NCI-H187 (cell line): ENCODE data around the gene ZBTB25.

Experiments used
- DNase-seq, 2 experiments: peaks; one replicate each; lab custom pipeline; 2025; lab: John Stamatoyannopoulos, UW

Gene ZBTB25

DNA sequence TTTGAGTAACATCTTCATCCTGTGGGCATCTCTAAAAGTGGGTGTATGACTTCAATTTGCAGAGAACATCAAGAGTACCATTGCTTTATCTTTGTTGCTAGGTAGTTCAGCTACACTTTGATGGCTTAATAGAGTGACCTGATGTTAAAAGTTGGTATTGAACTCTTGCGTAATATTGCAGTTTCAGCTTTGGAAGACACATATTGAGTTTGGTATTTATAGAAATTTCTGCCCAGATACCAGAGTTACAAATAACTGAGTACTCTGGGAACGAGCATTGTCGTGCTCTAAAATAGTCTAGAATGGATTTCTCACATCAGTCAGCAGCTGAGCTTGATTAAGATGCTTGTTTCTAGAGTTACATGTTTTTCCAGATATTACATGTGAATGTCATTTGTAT is 63.1 kb downstream of the ZBTB25 start:
- DNase-seq, result no peak

DNA sequence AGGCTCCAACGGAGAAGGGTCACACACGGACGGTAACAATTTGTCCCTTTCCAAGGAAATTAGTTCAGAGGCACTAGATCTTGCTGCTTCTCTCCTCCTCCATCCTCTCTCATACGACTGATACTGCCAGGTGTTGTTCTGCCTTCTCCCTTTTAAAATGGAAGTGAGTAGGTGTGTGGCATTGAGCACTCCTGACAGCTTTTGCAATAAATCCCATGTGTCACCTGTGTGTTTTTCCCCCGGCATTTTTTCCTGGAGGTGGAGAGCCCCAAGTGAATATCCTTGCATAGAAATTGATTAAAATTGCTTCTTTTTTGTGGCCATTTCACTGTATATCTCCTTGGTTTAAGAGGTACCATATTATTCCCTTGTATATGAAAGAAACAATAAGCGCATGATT is 64.5 kb downstream of the ZBTB25 start:
- no peak for DNase-seq

DNA sequence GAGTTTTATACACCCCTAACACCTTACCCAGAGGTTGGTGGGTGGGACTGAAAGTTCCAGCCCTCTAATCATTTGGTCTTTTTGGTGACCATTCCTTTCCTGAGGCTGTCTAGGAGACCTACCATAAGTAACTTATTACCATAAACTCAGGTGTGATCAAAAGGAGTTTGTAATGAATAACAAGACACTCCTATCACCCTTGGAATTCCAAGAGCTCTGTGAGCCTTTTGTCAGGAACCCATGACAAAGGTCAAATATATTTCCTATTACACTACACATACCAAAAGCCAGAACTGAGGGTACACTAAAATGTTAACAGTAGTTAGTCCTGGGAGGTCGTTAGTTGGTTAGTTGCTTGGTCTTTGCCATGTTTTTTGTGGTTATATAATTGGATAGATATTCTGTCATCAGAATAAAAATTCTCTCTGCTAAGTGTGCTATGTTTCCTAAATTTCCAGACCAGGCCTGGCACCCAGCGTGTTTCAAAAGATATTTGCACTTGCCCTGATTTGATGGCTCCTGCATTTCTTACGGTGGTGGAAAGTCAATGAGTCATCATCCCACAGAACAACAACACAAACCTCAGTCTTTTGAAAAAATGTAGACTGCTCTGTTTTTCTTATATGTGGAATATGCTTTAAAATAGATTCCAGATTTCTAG is 65.3 kb downstream of the ZBTB25 start:
- DNase-seq, result no peak

DNA sequence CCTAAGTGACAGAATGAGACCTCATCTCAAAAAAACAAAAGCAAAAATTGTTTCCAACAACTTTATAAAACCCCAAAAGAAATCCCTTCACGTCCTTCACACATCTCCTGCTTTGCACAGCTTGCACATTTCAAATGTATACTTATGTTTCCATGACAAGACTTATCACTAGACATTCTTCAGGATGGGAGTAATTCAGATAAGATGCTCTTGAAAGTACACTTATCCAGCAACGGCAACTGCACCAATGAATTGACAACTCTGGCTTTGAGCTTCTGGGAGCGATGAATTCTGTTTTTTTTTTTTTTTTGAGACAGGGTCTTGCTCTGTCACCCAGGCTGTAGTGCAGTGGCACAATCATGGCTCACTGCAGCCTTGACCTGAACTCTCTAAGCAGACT is 69.1 kb downstream of the ZBTB25 start:
- no peak for DNase-seq

DNA sequence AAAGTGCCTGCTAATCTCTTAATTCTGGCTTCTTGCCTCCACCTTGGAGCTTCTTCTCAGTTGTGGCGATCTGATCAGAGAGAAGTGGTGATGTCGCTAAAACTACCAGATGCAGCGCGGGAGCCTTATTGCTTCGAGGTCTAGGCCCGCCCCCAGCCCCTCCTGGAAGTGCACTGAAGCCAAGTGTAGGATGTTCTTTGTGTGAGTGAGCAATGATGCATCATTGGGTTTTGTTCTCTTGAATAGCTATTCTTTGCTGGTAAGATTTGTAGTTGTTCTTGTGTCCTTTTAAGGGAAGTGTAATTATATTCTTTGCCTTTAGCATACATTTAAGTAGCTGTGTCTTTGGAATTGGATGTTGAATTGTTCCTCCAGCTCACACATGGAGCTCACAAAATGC is 79.7 kb downstream of the ZBTB25 start:
- no peak for DNase-seq

DNA sequence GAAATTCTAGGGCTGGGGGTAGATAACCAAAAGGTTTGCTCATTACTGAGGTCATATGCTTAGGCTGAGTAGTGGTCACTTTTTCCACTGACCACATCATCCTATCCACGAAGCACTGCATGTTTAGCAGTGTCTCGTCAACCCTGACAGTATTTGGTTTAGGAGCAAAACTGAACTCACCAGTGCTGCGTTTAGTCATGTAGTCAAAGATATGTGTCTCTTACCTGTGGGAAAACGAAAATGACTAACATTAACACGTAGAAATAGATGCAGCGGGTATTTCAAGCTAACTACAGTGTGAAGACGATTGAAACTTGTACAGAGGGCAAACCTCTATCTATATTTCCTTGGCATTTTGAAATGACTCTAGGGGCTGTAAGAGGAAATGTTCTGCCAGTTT is 80.9 kb downstream of the ZBTB25 start:
- DNase-seq, result no peak

DNA sequence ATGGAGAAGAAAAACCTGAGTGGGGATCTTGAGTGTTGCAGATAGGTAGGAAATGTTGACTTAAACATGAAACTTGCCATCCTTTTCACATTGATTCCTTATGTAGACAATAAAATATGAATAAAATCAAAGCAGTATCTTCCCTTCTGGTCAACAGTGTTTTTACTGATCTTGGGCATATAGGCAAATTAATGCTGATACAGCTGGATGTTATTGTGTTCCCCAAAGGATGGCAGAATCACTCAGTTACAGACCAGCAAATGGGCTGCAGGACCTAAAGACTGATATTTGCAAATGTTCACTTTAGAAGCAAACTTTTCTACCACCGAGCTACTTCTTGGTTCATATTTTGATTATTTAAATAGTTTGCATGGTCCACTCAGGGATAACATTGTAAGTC is 81.6 kb downstream of the ZBTB25 start:
- DNase-seq, result no peak

DNA sequence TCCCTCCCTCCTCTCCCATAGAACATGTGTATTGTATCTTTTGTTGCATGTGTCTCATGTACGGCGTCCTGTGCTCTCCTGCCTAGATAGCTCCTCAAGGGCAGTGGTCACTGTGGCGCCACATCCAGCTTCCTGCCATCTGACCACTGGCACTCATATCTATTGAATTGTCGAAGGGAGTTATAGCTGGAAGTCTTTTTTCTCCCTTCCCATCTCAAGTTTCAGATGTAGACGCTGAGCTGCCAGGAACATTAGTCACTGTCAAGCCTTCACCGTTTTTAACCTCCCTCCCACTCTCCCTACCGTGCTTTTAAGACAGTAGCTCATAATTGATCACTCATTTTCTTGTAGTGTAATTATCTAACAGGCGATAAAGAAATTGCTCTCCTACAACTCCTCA is 82.5 kb downstream of the ZBTB25 start:
- DNase-seq, result no peak

DNA sequence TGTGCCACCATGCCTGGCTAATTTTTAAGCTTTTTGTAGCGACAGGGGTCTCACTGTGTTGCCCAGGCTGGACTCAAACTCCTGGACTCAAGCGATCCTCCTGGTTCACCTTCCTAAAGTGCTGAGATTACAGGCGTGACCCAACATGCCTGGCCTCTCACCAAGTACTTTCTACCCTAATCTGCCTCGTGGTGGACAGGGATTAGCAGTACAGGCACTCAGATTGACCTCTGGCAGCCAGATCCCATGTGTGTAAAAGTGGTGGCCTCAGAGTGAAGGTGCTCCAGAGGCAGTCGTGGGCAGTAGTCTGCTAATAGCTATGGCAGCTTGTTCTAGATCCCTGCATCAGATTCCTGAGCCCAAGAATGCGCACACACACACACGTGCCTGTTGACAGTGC is 84.6 kb downstream of the ZBTB25 start:
- no peak for DNase-seq

DNA sequence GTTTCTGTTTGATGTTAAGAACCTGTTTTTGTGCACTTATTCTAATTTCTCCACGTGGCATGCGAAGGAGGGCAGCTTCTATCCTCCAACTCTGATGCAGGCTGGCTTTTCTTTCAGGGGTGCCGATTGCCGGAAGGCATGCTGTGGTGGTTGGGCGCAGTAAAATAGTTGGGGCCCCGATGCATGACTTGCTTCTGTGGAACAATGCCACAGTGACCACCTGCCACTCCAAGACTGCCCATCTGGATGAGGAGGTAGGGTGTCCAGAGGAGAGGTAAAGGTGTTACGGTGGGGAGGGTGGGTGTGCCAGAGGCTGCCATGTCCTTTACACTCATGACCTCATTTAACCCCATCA is 85.9 kb downstream of the ZBTB25 start:
- no peak for DNase-seq

DNA sequence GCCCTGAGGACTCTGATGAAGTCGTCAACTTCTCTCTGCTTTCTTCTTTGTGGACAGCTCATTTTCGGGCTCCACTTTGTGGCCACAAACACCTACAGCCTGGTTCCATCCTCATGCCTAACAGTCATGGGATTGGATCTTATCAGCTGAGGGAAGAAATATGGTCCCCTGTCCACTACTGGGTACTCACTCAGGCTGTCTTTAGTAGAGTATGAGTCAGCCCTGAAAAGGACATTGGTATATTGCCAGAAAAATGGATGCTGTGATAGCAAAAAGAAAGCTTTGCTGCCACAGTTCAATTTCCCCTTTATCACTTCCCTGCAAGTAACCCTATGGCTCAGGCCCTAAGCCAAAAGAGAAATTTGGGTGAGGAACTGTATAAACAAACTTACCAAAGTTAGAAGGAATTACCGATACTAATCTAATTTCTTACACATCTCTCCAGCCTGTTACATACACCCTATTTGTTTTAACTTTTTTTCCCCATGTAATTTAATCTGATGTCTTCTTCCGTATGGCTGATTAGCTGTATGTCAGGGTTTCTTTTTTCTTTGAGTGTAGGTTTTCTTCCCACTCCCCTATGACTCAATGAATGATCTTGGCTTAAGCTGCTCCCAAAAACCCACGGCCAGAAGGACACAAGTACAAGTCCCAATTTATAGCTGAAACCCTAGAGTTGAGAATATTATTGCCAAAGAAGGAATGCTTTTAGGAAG is 86.4 kb downstream of the ZBTB25 start:
- no peak for DNase-seq

DNA sequence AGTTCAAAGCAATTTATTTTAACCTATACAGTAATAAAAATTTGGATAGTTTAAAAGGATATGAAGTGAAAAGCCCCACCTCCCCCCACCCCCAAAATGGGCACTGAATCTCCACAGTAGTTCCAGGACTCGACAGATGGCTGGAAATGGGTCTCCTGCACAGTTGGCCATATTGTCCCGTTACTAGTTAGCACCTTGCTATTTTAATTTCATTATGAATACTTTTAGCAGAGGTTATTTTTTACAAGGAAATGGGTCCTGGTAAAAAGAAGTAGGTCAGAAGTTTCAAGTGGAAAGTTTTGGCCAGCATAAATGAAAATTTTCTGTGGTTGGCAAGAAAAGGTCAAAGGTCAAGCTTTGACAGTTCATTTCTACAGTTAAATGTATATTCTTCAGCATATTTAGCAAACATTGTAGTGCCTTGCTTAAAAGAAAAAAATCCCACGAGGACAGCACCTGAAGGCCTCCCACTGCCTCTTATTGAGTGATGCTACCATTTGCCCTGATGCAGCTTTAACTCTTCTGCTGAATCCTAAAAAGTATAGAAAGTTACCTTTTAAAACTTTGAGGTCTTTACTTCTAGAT is 87.2 kb downstream of the ZBTB25 start:
- no peak for DNase-seq

DNA sequence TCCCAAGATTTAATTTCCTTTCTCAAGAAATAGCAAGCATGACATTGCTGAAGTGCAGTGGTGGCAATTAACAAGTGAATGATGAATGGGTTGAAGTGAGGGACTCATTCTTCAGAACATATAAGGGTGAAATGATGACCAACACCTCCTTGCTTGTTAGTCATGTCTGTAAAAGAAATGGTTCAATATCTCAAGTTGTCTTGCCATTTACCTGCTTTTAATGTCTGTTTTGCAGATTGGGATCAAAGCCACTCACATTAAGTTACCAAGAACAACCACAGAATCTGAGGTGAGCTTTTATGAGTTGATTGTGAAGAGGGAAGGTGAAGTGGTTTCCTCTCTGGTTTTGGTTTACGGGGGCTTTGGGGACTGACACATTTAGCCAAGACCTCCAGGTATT is 91.4 kb downstream of the ZBTB25 start:
- DNase-seq, result no peak

DNA sequence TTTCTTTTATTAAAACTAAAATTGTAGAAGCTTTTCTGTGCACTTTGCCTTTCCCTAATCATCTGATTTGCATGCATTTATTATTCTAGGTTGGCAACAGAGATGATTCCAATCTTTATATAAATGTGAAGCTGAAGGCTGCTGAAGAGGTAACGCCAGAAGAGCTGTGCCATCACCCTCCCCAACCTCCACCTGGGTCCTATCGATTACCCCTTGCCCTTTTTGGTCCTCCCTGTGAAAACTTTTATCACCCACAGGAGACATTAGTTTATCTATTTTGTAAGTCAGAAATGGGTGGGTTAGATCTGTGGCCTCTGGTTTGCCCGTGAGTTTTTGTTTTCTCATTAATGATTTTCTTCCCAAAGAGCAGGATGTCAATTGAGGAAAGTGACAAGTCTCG is 92.6 kb downstream of the ZBTB25 start:
- DNase-seq, result no peak

DNA sequence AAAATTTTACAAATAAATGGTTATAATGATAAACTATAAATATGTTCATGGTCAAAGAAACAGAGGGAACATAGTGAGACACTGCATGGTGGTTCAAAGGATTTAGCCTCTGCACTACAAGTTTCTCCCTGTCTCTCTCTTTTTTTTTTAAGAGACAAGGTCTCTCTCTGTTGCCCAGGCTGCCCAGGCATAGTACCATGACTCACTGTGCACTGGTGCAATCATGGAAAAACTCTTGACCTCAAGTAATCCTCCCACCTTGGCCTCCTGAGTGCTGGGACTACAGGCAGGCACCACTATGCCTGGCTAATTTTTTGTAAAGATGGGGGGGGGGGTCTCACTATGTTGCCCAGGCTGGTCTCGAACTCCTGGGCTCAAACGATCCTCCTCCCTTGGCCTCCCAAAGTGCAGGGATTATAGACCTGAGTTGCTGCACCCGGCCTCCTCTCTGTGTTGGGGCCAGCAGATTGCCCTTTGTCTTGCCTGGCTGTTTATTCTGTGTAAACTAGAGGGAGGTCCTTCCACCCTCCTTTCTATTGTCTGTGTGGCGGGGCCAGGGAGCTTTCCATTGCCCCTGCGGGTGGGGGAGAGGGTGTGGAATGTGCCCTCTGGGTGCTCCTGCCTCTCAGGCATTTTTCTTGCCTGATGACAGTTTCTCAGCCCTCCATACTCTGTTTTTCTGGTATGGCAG is 93.4 kb downstream of the ZBTB25 start:
- no peak for DNase-seq

DNA sequence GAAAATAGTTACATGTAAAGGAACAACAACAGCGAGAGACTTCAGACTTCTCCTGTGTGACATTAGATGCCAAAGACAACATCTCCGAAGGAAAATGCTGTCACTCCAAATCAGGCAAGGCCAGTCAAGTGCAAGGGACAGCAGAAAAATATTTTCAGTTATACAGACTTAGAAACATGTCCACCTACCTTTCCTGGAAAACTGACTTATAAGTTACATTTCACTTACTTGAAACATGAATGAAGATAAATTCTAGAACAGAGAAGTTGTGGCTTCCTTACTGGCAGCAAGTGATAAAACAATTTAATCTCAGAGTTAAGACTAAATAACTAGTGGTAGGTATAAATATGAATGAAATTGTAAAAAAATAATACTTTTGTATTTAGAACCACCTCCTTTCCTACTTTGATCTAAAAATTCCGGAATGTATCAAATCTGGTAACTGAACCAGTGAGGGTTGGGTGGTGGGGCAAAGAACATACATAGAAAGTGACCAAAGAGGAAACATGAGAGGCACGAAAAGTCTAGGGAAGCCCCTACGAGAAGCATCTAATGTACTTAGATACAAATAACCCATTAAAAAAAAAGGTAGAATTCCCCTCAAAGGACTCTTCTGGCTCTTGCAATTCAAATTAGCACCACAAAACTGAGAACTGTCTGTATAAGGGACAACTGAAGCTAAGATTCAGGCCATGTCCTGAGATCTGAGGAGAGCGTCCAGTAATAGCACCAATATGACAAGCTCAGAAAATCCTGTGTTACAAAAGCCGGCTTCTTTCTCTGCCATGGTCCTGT is 94.3 kb downstream of the ZBTB25 start:
- no peak for DNase-seq

DNA sequence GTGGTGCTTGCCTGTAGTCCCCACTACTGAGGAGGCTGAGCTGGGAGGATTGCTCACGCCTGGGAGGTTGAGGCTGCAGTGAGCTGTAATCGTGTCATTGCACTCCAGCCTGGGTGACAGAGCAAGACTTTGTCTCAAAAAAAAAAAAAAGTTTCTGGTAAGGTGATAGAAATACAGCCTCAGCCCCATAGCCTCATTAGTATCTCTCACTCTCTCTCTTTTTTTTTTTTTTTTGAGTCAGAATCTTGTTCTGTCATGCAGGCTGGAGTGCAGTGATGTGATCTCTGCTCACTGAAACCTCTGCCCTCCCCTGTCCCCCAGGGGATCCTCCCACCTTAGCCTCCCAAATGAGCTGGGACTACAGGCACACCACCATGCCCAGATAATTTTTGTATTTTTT is 96.3 kb downstream of the ZBTB25 start:
- no peak for DNase-seq

DNA sequence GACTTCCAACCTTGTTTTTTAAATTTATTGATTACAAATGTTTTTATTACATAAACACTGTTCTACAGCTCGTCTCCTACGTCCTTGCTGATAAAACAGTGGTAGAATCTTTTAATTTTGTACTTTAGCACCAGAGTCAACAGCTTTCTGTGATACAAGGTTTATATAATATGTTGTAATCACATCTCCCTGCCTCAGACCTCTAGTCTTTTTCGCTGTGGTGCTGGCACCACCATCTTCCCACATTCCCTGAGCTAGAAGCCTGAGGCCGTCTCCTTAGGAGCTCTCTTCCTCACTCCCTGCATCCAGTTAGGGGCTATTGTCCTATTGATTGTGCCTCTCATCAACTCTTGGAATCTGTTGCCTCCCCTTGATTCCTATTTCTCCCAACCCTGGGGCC is 98.3 kb downstream of the ZBTB25 start:
- no peak for DNase-seq

DNA sequence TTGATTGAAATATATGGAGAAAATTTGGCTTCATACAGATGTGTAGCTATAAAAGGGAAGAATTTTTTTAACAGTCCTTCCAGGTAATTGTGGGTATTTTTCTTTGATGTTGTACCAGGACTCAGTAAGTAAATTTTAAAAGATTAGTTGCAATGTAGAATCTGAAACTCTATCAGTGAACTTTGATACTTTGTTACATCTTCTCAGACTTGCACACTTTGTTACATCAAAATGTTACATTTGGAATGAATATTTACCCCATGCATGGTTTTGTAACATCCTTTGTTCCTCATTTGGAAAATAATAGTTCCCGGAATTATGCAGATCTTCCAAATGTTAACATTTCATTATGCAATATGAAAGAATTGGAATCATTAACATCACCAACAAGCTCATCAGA is 101.7 kb downstream of the ZBTB25 start:
- no peak for DNase-seq

DNA sequence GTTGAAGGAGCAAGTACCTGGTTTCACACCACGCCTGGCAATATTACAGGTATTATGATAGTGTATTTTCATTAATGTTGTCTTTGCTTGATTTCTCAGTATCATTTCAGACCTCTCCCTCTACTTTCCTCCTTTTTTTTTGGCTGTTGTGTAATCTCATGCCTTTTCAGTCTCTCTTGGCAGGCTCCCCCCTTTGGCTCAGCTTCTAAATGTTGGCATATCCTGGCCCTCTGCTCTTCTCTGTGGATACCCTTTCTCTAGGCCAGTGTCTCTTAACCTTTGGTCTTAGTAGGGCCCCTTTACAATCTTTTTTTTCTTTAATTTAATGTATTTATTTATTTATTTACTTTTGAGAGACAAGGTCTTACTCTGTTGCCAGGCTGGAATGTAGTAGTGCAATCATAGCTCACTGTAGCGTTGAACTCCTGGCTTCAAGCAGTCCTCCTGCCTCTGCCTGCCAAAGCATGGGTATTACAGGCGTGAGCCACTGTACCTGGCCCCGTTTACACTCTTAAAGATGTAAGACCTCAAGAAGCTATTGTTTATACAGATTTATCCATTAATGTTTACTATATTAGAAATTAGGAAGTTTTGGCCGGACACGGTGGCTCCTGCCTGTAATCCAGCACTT is 102.7 kb downstream of the ZBTB25 start:
- no peak for DNase-seq
